NCI-H345 treated with DMSO at 0.1 percent for 48 hours (cell line): ENCODE data around the gene FCER1G.
"Not testable (repeated sequence)": the region's sequence is repeated elsewhere in the genome, so short reads cannot be mapped to it uniquely, and the experiment has no call there.

Experiments used
- DNase-seq: peaks from one replicate; lab custom pipeline; 2025; ENCODE audit not compliant: unreplicated experiment; lab: John Stamatoyannopoulos, UW

Gene FCER1G

DNA sequence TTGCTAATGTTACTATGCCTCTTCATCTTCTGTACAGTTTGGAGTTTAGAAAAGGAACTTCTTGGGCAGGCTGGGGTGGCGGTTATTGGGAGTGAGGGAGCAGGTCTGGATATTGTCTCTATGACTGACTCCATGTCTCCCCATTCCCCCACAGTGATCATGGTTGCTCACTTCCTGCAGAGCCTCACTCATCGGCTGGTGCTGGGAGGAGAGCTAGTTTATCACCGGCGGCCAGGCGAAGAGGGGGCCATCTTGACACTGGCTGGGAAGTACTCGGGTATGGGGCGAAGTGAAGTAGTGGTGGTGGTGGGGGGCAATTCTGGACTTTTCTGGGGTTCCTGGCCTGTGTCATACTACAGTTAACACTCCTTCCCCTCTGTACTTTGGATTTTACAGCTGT, 12.9 kb downstream of the FCER1G start:
- no peak for DNase-seq

- no peak for DNase-seq
Observed at GRCh38 chr1:161229896-161230295, 14.8 kb downstream of the FCER1G start.

DNA sequence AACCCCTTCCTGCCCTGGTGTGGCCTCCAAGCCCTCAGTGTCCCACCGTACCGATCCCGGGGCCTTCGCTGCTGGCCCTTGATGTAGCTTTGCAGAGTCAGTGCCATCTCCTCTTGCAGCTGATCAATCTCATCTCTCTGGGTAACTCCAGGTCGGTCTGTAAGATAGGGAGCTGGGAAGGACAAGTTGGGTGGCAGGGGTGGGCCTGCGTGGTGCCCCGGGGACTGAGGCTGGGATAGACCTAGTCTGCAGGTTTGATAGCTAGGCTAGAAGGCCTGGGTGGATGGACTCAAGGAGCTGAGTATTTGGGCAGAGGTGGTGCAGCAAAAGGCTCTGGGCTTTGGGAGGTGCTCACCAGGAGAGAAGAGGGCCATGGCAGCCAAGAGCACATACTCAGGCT, 15.7 kb downstream of the FCER1G start:
- DNase-seq: no peak

- DNase-seq: no peak
Observed at GRCh38 chr1:161233102-161233501, 18.0 kb downstream of the FCER1G start.

- DNase-seq: no peak
Observed at GRCh38 chr1:161235957-161236775, 21.1 kb downstream of the FCER1G start.

DNA sequence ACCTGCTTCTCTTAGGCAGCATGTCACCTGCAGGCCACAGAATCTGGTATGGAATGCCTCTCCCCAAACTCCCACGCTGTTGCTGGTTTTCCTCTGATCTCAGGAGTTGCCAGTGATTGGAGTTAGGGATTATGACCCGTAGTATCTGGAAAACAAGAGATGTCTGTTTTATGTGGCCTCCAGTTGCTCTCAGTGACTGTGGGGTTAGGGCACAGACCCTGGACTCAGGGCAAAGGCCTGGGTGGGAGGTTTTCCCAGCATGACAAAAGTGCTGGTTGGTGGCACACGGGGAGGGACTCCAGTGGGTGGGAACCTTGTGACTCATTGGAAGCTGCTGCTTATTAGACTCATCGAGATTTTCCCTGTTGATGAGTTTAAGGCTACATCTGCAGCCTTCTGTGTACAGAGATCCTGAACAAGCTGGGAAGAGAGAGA, 23.0 kb downstream of the FCER1G start, which contains the start of gene NR1I3:
NR1I3 (minus strand) TSS at position 165 of the 435 bp plus-strand sequence. CDS start 1,638 bp downstream, outside the sequence.
- DNase-seq: no peak

- DNase-seq: no peak
Observed at GRCh38 chr1:161241682-161242081, 26.6 kb downstream of the FCER1G start.

- DNase-seq: no peak
Observed at GRCh38 chr1:161242313-161242712, 27.2 kb downstream of the FCER1G start.

GRCh38 chr1:161244888-161245287, 29.8 kb downstream of the FCER1G start:
- DNase-seq: no peak

- not testable (repeated sequence) for DNase-seq
Observed at GRCh38 chr1:161250100-161250499, 35.0 kb downstream of the FCER1G start.

DNA sequence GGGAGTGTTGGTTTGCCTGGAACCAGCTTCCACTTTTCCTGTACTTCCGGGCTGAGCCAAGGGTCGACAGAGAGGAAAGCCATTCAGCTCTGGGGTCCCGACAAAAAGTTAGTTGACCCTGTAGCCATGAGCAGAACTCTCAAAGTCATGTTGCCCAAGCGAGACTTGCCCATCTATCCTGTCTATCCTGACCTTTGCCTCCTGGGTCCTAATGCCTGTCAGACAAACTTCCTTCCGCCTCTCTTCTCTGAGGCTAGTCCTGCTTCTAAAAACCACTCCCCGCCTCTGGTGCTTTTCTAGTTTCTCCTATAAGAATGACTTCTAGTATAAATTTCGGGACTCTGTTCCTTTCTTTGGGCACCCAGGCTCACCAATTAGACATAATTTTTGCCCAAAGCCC, 35.7 kb downstream of the FCER1G start:
- no peak for DNase-seq

DNA sequence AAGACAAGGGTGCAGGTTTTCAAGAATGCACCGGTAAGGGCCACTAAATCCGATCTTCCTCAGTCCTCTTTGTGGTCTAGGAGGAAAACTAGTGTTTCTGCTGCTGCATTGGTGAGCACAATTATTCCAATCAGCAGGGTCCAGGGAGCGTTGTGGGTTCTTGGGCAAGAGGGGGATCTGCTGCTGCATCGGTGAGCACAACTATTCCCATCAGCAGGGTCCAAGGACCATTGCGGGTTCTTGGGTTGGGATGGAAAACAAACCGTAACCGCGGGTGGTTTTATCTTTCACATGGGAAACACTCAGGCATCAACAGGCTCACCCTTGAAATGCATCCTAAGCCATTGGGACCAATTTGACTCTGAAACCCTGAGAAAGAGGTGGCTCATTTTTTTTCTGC, 36.5 kb downstream of the FCER1G start:
- no peak for DNase-seq

- not testable (repeated sequence) for DNase-seq
Observed at GRCh38 chr1:161255302-161255701, 40.2 kb downstream of the FCER1G start.

- DNase-seq: not testable (repeated sequence)
Observed at GRCh38 chr1:161255955-161256520, 40.9 kb downstream of the FCER1G start.

GRCh38 chr1:161257109-161257508, 42.0 kb downstream of the FCER1G start:
- DNase-seq: not testable (repeated sequence)

- DNase-seq: peak; percentile 17
Observed at GRCh38 chr1:161258439-161259344, 43.6 kb downstream of the FCER1G start, which contains the start of gene PCP4L1. Gene PCP4L1, plus strand, starts transcription at chr1:161258745. Its CDS starts 230 bp downstream, at chr1:161258975.

GRCh38 chr1:161259345-161259702, 44.2 kb downstream of the FCER1G start:
- DNase-seq: no peak

DNA sequence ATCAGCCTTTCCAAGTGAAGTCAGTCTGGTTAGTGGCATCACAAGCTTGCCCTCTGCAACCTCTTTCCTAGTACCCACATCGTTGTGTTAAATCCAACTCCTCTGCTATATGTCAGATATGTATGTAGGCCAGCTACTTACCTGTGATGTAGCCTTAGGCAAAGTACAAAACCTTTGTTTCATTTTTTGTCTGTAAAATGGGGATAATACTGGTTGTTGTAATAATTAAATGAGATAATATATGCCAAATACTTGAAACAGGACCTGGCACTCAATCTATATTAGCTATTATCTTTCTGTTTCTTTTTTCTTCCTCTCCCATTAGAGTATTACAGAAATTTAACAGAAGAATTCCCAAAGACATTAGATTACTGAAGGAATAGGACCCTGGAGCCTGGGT, 44.7 kb downstream of the FCER1G start:
- no peak for DNase-seq

DNA sequence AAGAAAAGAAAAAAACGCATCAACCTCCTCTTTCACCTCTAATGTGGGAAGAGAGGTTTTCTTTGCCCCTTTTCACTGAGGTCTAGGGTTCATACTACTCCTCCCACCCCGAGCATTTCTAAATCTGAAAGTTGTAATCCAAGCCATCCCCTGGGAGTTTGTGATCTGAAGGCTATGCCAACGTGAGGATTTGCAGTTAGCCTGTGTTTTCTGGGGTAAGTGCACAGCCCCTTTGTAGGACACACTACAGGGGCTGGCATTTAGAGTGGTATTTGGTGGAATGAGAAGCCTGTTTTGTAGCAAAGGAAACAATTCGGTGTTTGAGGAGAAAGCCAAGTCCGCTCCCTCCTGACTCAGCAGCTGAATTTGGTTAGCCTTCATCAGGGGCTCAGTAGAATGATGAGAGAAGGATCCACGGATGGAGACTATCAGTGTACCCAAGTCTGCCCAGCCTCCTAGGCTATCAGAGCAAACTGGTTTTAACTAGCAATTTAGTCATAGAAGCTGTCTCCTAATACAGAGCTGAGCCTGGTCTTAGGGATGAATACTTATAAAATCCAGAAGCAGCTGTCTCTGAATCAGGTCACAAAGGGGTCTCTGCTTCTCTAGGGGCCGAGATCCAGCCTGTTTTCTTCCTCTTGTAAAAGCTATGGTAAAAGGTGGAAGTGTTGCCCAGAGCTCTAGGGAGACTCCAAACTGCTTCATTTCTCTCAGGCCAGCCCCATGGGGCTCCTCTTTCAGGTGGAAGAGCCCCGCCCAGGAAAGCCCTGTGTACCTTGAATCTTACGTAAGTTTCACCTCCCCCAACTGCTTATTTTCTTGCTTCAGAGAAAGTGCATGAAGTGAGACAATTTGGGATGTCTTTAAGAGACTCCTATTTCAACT, 45.5 kb downstream of the FCER1G start:
- DNase-seq: no peak
